Panc1 (cell line): ENCODE results near the gene SIX3.

Experiments used
- CTCF ChIP-seq: fragments of 450-650 bp; IDR thresholded peaks from 2 replicates; pipeline ENCODE4 v1.5.1; 2017; ENCODE audit warnings: mild to moderate bottlenecking
- POLR2AphosphoS5 ChIP-seq: IDR thresholded peaks from 2 replicates; pipeline ENCODE4 v1.6.1; 2012; ENCODE audit warnings: mild to moderate bottlenecking, low read depth, low read length, moderate library complexity
- REST ChIP-seq, 2 experiments: IDR thresholded peaks; 2 replicates each; pipeline ENCODE4 v1.6.1; 2011 to 2012; ENCODE audit warnings: low read depth in 2 of 2, control low read depth in 1 of 2, low read length in 1 of 2, mild to moderate bottlenecking in 1 of 2, moderate library complexity in 1 of 2; ENCODE audit not compliant: insufficient read depth in 1 of 2
- SIN3A ChIP-seq: IDR thresholded peaks from 2 replicates; pipeline ENCODE4 v1.6.1; 2012; ENCODE audit warnings: low read depth, mild to moderate bottlenecking, low read length, moderate library complexity, borderline replicate concordance; ENCODE audit not compliant: insufficient read depth

GRCh38 chr2:44926957-44927356 lies 14.5 kb upstream of the SIX3 start:
- TF ChIP-seq CTCF (no peak), POLR2AphosphoS5 (no peak), REST (IDR thresholded peaks at IDR 0.05; ENCODE audit: insufficient read depth in 1 of 2, low read depth in 2 of 2, low read length in 1 of 2) (no peak), SIN3A (no peak)
